ENCODE data around the gene BMERB1. TPM values are rescaled to one million over a fixed set of nuclear protein-coding genes. Genes with fewer than 3 reads are reported as not detected.

The BMERB1 gene
- total and polyA plus RNA-seq, 10 donors = 5.6 to 36.5 (median 19.0) TPM

DNA sequence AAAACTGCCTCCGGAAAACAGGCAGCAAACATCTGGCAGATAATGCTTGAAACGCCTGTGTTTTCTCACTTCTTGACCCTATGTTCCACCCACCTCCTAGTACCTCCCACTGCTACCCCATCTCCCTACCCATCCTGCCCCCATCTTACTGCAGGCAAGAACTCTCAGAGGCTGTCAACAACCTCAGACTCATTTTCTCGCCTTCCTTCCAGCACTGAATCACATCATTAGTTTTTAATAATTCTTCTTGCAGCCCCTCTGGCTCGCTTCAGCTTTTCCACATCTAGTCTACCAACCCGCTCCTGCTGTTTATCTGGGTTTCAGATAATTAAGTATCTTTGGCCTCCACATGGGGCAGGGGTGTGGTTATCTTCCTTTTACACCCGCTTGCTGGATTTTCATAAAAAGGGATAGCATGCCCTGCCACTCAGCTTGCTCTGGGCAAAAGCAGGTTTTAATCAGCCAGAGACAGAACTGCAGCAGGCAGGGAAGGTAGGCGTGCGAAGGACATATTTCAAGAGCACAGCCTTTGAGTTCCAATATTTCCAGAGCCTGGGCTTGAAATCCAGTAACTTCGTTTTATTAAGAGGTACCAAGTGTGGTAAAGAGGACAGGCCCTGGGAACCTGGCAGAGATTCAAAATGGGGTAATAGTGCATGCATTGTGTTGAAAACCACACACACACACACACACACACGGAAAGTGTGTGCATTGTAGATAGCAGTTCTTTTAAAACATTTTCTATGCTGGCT, 87.5 kb downstream of the BMERB1 start:
- Histone ChIP-seq H3K27ac (peak overlapping the region in 6 of 8 donors; percentile 4 to 67 (median 58)), H3K4me3 (no peak overlapping the region), H3K36me3 (no peaks in the 10 kb centered on the region), H3K27me3 (replicated peaks in 1 of 7) (no peaks in the 10 kb centered on the region), H3K9me3 (no peaks in the 10 kb centered on the region), H3K4me1 (peaks cover 5 to 60% (median 34%) of the 10 kb centered on the region in 6 donors)
- 65 to 83% (median 75%) methylated on average over 10 of the region's 10 CpGs for WGBS, 5 donors
- no peak for DNase-seq
- intact Hi-C loops (cut with DNase I; ENCODE audit: low total_unique reads) = no loop called here
- no peak for TF ChIP-seq POLR2A (IDR thresholded peaks at IDR 0.05)
- peak in 1 of 3 donors; percentile 59 for TF ChIP-seq POLR2AphosphoS5 (IDR thresholded peaks at IDR 0.05)

DNA sequence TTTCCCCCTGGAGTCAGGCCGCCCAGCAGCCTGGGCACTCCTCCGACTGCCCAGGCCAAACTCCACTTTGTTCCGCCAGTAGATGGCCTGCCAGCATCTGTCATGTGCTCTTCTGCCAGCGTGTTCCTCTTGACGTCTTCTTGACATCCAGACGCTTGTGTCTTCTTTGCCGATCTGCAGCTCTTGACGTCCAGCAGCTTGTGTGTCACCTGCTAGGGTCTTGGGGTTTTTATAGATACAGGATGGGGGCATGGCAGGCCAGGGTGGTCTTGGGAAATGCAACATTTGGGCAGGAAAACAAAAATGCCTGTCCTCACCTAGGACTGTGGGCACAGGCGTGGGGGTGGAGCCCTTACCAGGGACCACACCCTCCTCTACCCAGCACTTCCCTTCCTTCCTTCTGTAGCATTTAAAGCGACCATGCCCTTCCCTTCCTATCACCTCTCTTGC, 88.7 kb downstream of the BMERB1 start:
- DNase-seq = no peak
- Histone ChIP-seq H3K27me3 (replicated peaks in 1 of 7) (no peaks in the 10 kb centered on the region), H3K36me3 (no peaks in the 10 kb centered on the region), H3K4me3 (peak overlapping the region in 1 of 8 donors; percentile 39), H3K27ac (peak overlapping the region in 3 of 8 donors; percentile 21 to 67 (median 22)), H3K4me1 (peaks cover 5 to 57% (median 34%) of the 10 kb centered on the region in 6 donors), H3K9me3 (no peaks in the 10 kb centered on the region)
- intact Hi-C loops (cut with DNase I; ENCODE audit: low total_unique reads) = no loop called here
- TF ChIP-seq POLR2A (IDR thresholded peaks at IDR 0.05) = no peak
- TF ChIP-seq, protein P1, sequence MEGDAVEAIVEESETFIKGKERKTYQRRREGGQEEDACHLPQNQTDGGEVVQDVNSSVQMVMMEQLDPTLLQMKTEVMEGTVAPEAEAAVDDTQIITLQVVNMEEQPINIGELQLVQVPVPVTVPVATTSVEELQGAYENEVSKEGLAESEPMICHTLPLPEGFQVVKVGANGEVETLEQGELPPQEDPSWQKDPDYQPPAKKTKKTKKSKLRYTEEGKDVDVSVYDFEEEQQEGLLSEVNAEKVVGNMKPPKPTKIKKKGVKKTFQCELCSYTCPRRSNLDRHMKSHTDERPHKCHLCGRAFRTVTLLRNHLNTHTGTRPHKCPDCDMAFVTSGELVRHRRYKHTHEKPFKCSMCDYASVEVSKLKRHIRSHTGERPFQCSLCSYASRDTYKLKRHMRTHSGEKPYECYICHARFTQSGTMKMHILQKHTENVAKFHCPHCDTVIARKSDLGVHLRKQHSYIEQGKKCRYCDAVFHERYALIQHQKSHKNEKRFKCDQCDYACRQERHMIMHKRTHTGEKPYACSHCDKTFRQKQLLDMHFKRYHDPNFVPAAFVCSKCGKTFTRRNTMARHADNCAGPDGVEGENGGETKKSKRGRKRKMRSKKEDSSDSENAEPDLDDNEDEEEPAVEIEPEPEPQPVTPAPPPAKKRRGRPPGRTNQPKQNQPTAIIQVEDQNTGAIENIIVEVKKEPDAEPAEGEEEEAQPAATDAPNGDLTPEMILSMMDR (IDR thresholded peaks at IDR 0.05 in 8 of 11, conservative IDR thresholded peaks at IDR 0.05 in 3 of 11) = peak in 2 of 11 experiments; percentile 26 to 34
- peak in 1 of 3 donors; percentile 18 for TF ChIP-seq POLR2AphosphoS5 (IDR thresholded peaks at IDR 0.05)
- 58 to 74% (median 73%) methylated on average over 9 to 10 of the region's 10 CpGs for WGBS, 5 donors

DNA sequence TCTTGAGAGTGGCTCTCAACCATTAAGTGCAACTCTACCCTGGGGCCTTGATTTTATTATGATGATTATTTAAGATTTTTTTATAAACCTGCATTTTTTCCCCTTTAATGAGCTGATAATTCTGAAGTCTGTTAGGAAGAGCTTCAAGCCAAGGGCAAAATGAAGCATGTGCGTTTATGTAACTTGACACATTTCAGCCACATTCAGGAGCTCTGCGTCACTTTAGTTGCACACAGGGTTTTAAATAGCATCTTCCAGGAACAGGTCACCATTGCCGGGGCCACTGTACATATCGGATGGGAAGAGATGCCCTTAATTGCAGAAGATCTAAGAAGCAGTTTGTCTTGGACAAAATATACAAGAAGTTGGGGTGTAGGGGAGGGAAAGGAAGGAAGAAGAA, 89.6 kb downstream of the BMERB1 start:
- peak overlapping the region in 1 of 8 donors; percentile 67 for H3K27ac ChIP-seq
- H3K4me3 ChIP-seq = no peak overlapping the region
- intact Hi-C loops (cut with DNase I; ENCODE audit: low total_unique reads) = no loop called here
- TF ChIP-seq POLR2A (IDR thresholded peaks at IDR 0.05) (no peak), POLR2AphosphoS5 (IDR thresholded peaks at IDR 0.05) (no peak)
- TF ChIP-seq, protein P1 (IDR thresholded peaks at IDR 0.05 in 8 of 11, conservative IDR thresholded peaks at IDR 0.05 in 3 of 11) = no peak
- H3K36me3 ChIP-seq = no peaks in the 10 kb centered on the region
- 91 to 97% (median 92%) methylated on average over 4 of the region's 4 CpGs for WGBS, 5 donors
- no peaks in the 10 kb centered on the region for H3K27me3 ChIP-seq (replicated peaks in 1 of 7)
- no peak for DNase-seq
- no peaks in the 10 kb centered on the region for H3K9me3 ChIP-seq
- peaks cover 5 to 49% (median 34%) of the 10 kb centered on the region in 6 donors for H3K4me1 ChIP-seq

DNA sequence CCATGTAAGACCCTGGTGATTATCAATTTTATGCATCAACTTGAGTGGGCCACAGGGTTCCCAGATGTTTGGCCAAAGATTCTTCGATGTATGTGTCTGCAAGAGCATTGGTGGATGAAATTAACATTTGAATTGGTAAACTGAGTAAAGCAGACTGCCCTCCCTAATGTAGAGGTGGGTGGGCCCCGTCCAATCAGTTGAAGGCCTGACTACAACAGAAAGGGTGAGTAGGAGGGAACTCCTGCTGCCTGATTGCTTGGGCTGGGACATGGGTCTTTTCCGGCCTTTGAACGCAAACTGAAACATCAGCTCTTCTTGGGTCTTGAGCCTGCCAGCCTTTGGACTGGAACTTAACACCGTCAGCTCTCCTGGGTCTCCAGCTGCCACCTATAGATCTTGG, 90.6 kb downstream of the BMERB1 start:
- H3K36me3 ChIP-seq = no peaks in the 10 kb centered on the region
- H3K4me1 ChIP-seq = peaks cover 5 to 40% (median 31%) of the 10 kb centered on the region in 6 donors
- no peak overlapping the region for H3K4me3 ChIP-seq
- intact Hi-C loops (cut with DNase I; ENCODE audit: low total_unique reads) = no loop called here
- no peaks in the 10 kb centered on the region for H3K9me3 ChIP-seq
- H3K27ac ChIP-seq = no peak overlapping the region
- no peak for DNase-seq
- 91 to 99% (median 94%) methylated on average over 5 of the region's 5 CpGs for WGBS, 5 donors
- H3K27me3 ChIP-seq (replicated peaks in 1 of 7) = no peaks in the 10 kb centered on the region
- TF ChIP-seq POLR2A (IDR thresholded peaks at IDR 0.05) = no peak
- TF ChIP-seq, protein P1 (IDR thresholded peaks at IDR 0.05 in 8 of 11, conservative IDR thresholded peaks at IDR 0.05 in 3 of 11) = no peak
